ENCODE results near the gene CD38.

GRCh38 chr4:15769202-15769601 is 8.9 kb upstream of the CD38 start:
- TF ChIP-seq POLR2A (IDR thresholded peaks at IDR 0.05; ENCODE audit: low read length) (no peak), SMC3 (IDR thresholded peaks at IDR 0.05) (no peak)
